SK-N-SH (cell line): Measurements from ENCODE around the gene LPCAT2. TPM values are rescaled to one million over a fixed set of nuclear protein-coding genes. Genes with fewer than 3 reads are reported as not detected.

Source experiments
- CTCF ChIA-PET: fragments of 300-600, 350-600 bp; formaldehyde crosslinking; extraction: SDS; loops from one replicate; lab custom pipeline; 2021; lab: Yijun Ruan, JAX
- POLR2A ChIA-PET: fragments of 350-600 bp; sonication (Branson Sonifier 250); formaldehyde crosslinking; extraction: SDS; loops from one replicate; lab custom pipeline; 2020; ENCODE audit warnings: antibody characterized with exemption, inconsistent platforms; lab: Yijun Ruan, JAX
- DNase-seq: peaks from one replicate; pipeline ENCODE4 v3.0.0; 2012
- H2AFZ ChIP-seq: fragments of 200-600 bp; sonication (generic); 2 replicates; pipeline ENCODE4 v1.8.1; 2016; ENCODE audit warnings: antibody characterized with exemption, mild to moderate bottlenecking, low read depth
- H3F3A ChIP-seq: fragments of 200-600 bp; sonication (generic); replicated peaks from 2 replicates; pipeline ENCODE3; 2016; ENCODE audit warnings: antibody characterized with exemption, mild to moderate bottlenecking; ENCODE audit not compliant: insufficient read depth
- H3K27ac ChIP-seq, 2 experiments: fragments of 200-500 bp in 1 of 2; fragments of 200-600 bp in 1 of 2; sonication (Bioruptor generic) in 1 of 2; sonication (generic), shearing (Covaris generic) in 1 of 2; 2 replicates each; pipeline versions ENCODE4 v1.5.1 to v1.6.1; 2014 to 2016; ENCODE audit warnings: low read depth in 2 of 2, inconsistent platforms in 1 of 2, low read length in 1 of 2, mild to moderate bottlenecking in 1 of 2, mixed read lengths in 1 of 2
- H3K27me3 ChIP-seq: fragments of 200-600 bp; sonication (generic), shearing (Covaris generic); 2 replicates; pipeline ENCODE4 v1.6.1; 2016; ENCODE audit warnings: mixed run types; ENCODE audit not compliant: insufficient read depth
- H3K36me3 ChIP-seq, 2 experiments: fragments of 200-500 bp in 1 of 2; fragments of 200-600 bp in 1 of 2; sonication (Bioruptor generic) in 1 of 2; sonication (generic) in 1 of 2; replicated peaks in 1 of 2; 2 replicates each; pipeline versions ENCODE3 to v1.5.1; 2014 to 2016; ENCODE audit warnings: low read length in 1 of 2, mild to moderate bottlenecking in 1 of 2; ENCODE audit not compliant: insufficient read depth in 2 of 2, control insufficient read depth in 1 of 2
- H3K4me1 ChIP-seq, 2 experiments: fragments of 200-500 bp in 1 of 2; fragments of 200-600 bp in 1 of 2; sonication (Bioruptor generic) in 1 of 2; sonication (generic), shearing (Covaris generic) in 1 of 2; 2 replicates each; pipeline versions ENCODE4 v1.5.1 to v1.6.1; 2014 to 2016; ENCODE audit warnings: low read depth in 1 of 2, low read length in 1 of 2, mixed run types in 1 of 2; ENCODE audit not compliant: insufficient read depth in 2 of 2, control insufficient read depth in 1 of 2
- H3K4me2 ChIP-seq: fragments of 200-600 bp; sonication (generic), shearing (Covaris generic); 2 replicates; pipeline ENCODE4 v1.6.1; 2017; ENCODE audit warnings: mixed run types
- H3K4me3 ChIP-seq, 2 experiments: fragments of 200-500 bp in 1 of 2; fragments of 200-600 bp in 1 of 2; sonication (Bioruptor generic) in 1 of 2; sonication (generic), shearing (Covaris generic) in 1 of 2; 2 replicates each; pipeline versions ENCODE4 v1.5.1 to v1.8.1; 2014 to 2016; ENCODE audit warnings: low read depth in 2 of 2, inconsistent platforms in 1 of 2, low read length in 1 of 2, mild to moderate bottlenecking in 1 of 2, mixed read lengths in 1 of 2, moderate library complexity in 1 of 2
- H3K79me2 ChIP-seq: fragments of 200-600 bp; sonication (generic); 2 replicates; pipeline ENCODE4 v1.8.1; 2017; ENCODE audit warnings: mild to moderate bottlenecking; ENCODE audit not compliant: insufficient read depth
- H3K9ac ChIP-seq: fragments of 200-600 bp; sonication (generic); 2 replicates; pipeline ENCODE4 v1.6.1; 2017; ENCODE audit warnings: mixed run types
- H3K9me2 ChIP-seq: fragments of 200-600 bp; sonication (generic); 2 replicates; pipeline ENCODE4 v1.6.1; 2017; ENCODE audit warnings: mixed run types
- H3K9me3 ChIP-seq: fragments of 200-600 bp; sonication (generic); 2 replicates; pipeline ENCODE4 v1.6.1; 2017; ENCODE audit warnings: mixed run types, mild to moderate bottlenecking, moderate library complexity
- H4K20me1 ChIP-seq: fragments of 200-600 bp; sonication (generic); 2 replicates; pipeline ENCODE4 v1.6.1; 2017; ENCODE audit warnings: mild to moderate bottlenecking, mixed run types; ENCODE audit not compliant: insufficient read depth
- FOSL2 ChIP-seq: IDR thresholded peaks from 2 replicates; pipeline ENCODE4 v1.4.0; 2012; ENCODE audit warnings: low read depth, mild to moderate bottlenecking, moderate library complexity, borderline replicate concordance
- MXI1 ChIP-seq: IDR thresholded peaks from 2 replicates; pipeline ENCODE4 v1.6.1; 2012; ENCODE audit warnings: mild to moderate bottlenecking, low read depth, low read length, improper control_type of control experiment
- NFIC ChIP-seq: IDR thresholded peaks from 2 replicates; pipeline ENCODE4 v1.4.0; 2012; ENCODE audit warnings: borderline replicate concordance
- NRF1 ChIP-seq: IDR thresholded peaks from 2 replicates; pipeline ENCODE4 v1.6.1; 2012; ENCODE audit warnings: low read depth, mild to moderate bottlenecking, low read length
- PBX3 ChIP-seq: IDR thresholded peaks from 2 replicates; pipeline ENCODE4; 2012
- POLR2AphosphoS5 ChIP-seq: IDR thresholded peaks from 2 replicates; pipeline ENCODE4 v1.6.1; 2012; ENCODE audit warnings: low read depth, low read length
- RXRA ChIP-seq: IDR thresholded peaks from 2 replicates; pipeline ENCODE4 v1.4.0; 2012; ENCODE audit warnings: low read depth, mild to moderate bottlenecking, borderline replicate concordance
- SIN3A ChIP-seq: IDR thresholded peaks from 2 replicates; pipeline ENCODE4 v1.6.1; 2012; ENCODE audit warnings: low read depth, mild to moderate bottlenecking, low read length, moderate library complexity, borderline replicate concordance
- SMC3 ChIP-seq: IDR thresholded peaks from 2 replicates; pipeline ENCODE4 v1.6.1; 2012; ENCODE audit warnings: low read depth, low read length, improper control_type of control experiment
- TAF1 ChIP-seq: IDR thresholded peaks from 2 replicates; pipeline ENCODE4 v1.6.1; 2012; ENCODE audit warnings: low read depth, mild to moderate bottlenecking, low read length, moderate library complexity, borderline replicate concordance
- YY1 ChIP-seq: IDR thresholded peaks from 2 replicates; pipeline ENCODE4 v1.4.0; 2012; ENCODE audit warnings: low read depth, mild to moderate bottlenecking
- WGBS: methylation state at CpG from one replicate; pipeline ENCODE4 v1.1.6; 2017; ENCODE audit warnings: low lambda C conversion rate; 5-methylcytosine and 5-hydroxymethylcytosine counted together
- polyA plus RNA-seq, 3 experiments: library from polyadenylated mRNA; depleted of rRNA; stranded (reverse); fragments of >200 nt; gene quantifications; 2 replicates each; pipeline ENCODE4 v1.2.3, GENCODE V29; 2012

The LPCAT2 gene
- polyA plus RNA-seq, 1 of the 3 experiments (the other 2 are of a cell fraction), result 9.1 TPM

- TF ChIP-seq NRF1 (no peak), SMC3 (no peak), MXI1 (no peak)
- no peak overlapping the region for H3K4me2 ChIP-seq
- H4K20me1 ChIP-seq, result no peaks in the 10 kb centered on the region
- no peak overlapping the region for H3K4me3 ChIP-seq
- H3K27ac ChIP-seq, result no peak overlapping the region
- H3K9me2 ChIP-seq, result no peaks in the 10 kb centered on the region
- H3F3A ChIP-seq, result peaks cover 4% of the 10 kb centered on the region
- 58% methylated on average over 6 of the region's 6 CpGs for whole genome bisulfite sequencing
- H3K9ac ChIP-seq, result no peak overlapping the region
- ChIA-PET CTCF (interaction anchor here (1.0 to 7.9 kb wide), 4 partner anchors 241 to 380 kb away, joined by 3 to 92 read pairs (median 4); no protein-coding TSS in a partner anchor), POLR2A (no interaction called here)
- H2AFZ ChIP-seq, result no peak overlapping the region
- H3K36me3 ChIP-seq, result no peaks in the 10 kb centered on the region
- no peaks in the 10 kb centered on the region for H3K9me3 ChIP-seq
- H3K4me1 ChIP-seq, result no peaks in the 10 kb centered on the region
- no peaks in the 10 kb centered on the region for H3K79me2 ChIP-seq
- H3K27me3 ChIP-seq, result no peaks in the 10 kb centered on the region
- no peak for DNase-seq
Observed at GRCh38 chr16:55462241-55462640, 46.6 kb upstream of the LPCAT2 start.

- no peak for DNase-seq
- no peaks in the 10 kb centered on the region for H3K9me2 ChIP-seq
- peaks cover 4% of the 10 kb centered on the region for H3F3A ChIP-seq
- no peak overlapping the region for H2AFZ ChIP-seq
- H3K27me3 ChIP-seq, result no peaks in the 10 kb centered on the region
- ChIA-PET POLR2A (interaction anchor here (0.9 kb wide), 1 partner anchor 242 kb away, joined by 5 read pairs; no protein-coding TSS in a partner anchor), CTCF (interaction anchor here (0.5 to 7.9 kb wide), 110 partner anchors 7 to 1919 kb away, joined by 3 to 130 read pairs (median 5); partner anchors contain the start of gene MMP2)
- no peak overlapping the region for H3K27ac ChIP-seq
- no peak overlapping the region for H3K9ac ChIP-seq
- H3K4me3 ChIP-seq, result no peak overlapping the region
- H3K9me3 ChIP-seq, result no peaks in the 10 kb centered on the region
- TF ChIP-seq PBX3, result 0 out of 2 replicates have a peak, but pooled peaks have one; percentile 19
- TF ChIP-seq SIN3A, result no peak
- TF ChIP-seq POLR2AphosphoS5, result no peak
- TF ChIP-seq RXRA, result no peak
- no peak for TF ChIP-seq YY1
- TF ChIP-seq FOSL2, result no peak
- TF ChIP-seq NFIC, result no peak
- no peak for TF ChIP-seq TAF1
- H3K79me2 ChIP-seq, result no peaks in the 10 kb centered on the region
- H3K4me2 ChIP-seq, result no peak overlapping the region
- no peaks in the 10 kb centered on the region for H3K4me1 ChIP-seq
- H4K20me1 ChIP-seq, result no peaks in the 10 kb centered on the region
- H3K36me3 ChIP-seq, result no peaks in the 10 kb centered on the region
- 48% methylated on average over 4 of the region's 4 CpGs for WGBS
Observed at GRCh38 chr16:55464375-55464774, 44.5 kb upstream of the LPCAT2 start.
